HG03280 (cell line): Measurements from ENCODE around the gene EPB41L1.

Experiments used
- ATAC-seq: cut with Tn5 transposase; IDR thresholded peaks from one replicate; pipeline ENCODE4 v1.9.1; 2021; ENCODE audit warnings: mild to moderate bottlenecking, moderate library complexity; ENCODE audit not compliant: unreplicated experiment

EPB41L1 gene

GRCh38 chr20:36154700-36155628 lies at the start of gene EPB41L1:
Gene EPB41L1 (plus strand): TSS chr20:36154740. CDS start chr20:36173778, 19,038 bp downstream.
- no peak for ATAC-seq

GRCh38 chr20:36104856-36105255 lies 49.7 kb upstream of the EPB41L1 start:
- ATAC-seq = no peak

GRCh38 chr20:36105711-36106226 lies 48.8 kb upstream of the EPB41L1 start:
- ATAC-seq = no peak

- ATAC-seq = no peak
These were observed 47.9 kb upstream of the EPB41L1 start for GRCh38 chr20:36106606-36107005.

GRCh38 chr20:36107881-36108280 lies 46.7 kb upstream of the EPB41L1 start:
- ATAC-seq = no peak

- ATAC-seq = no peak
These were observed 45.1 kb upstream of the EPB41L1 start for GRCh38 chr20:36109251-36109947.

GRCh38 chr20:36110994-36111393 lies 43.5 kb upstream of the EPB41L1 start:
- ATAC-seq = no peak

GRCh38 chr20:36112112-36112511 lies 42.4 kb upstream of the EPB41L1 start:
- ATAC-seq = no peak

- no peak for ATAC-seq
These were observed 41.5 kb upstream of the EPB41L1 start for GRCh38 chr20:36113036-36113435.

GRCh38 chr20:36113566-36114250 lies 40.8 kb upstream of the EPB41L1 start:
- no peak for ATAC-seq

GRCh38 chr20:36114707-36115106 lies 39.8 kb upstream of the EPB41L1 start:
- no peak for ATAC-seq

- no peak for ATAC-seq
These were observed 38.6 kb upstream of the EPB41L1 start for GRCh38 chr20:36115925-36116324.

GRCh38 chr20:36116807-36117441 lies 37.6 kb upstream of the EPB41L1 start:
- ATAC-seq = no peak

GRCh38 chr20:36117638-36118037 lies 36.9 kb upstream of the EPB41L1 start:
- ATAC-seq = no peak

GRCh38 chr20:36118371-36118770 lies 36.2 kb upstream of the EPB41L1 start:
- ATAC-seq = no peak

- ATAC-seq = no peak
These were observed 35.0 kb upstream of the EPB41L1 start for GRCh38 chr20:36119537-36119936.

GRCh38 chr20:36120241-36120640 lies 34.3 kb upstream of the EPB41L1 start:
- ATAC-seq = no peak

- no peak for ATAC-seq
These were observed 33.5 kb upstream of the EPB41L1 start for GRCh38 chr20:36120991-36121390.

- ATAC-seq = no peak
These were observed 32.3 kb upstream of the EPB41L1 start for GRCh38 chr20:36121981-36122930.

GRCh38 chr20:36122931-36123288 lies 31.6 kb upstream of the EPB41L1 start:
- no peak for ATAC-seq
